ENCODE results near the gene SNAPIN. TPM values are rescaled to one million over a fixed set of nuclear protein-coding genes. Genes with fewer than 3 reads are reported as not detected.

Gene SNAPIN
- total RNA-seq, 1 experiment from 2014 or later: 23.4 TPM

GRCh38 chr1:153635872-153636271 is 22.6 kb upstream of the SNAPIN start:
- peaks cover 47% of the 10 kb centered on the region for H3K36me3 Mint-ChIP-seq
- no peak for ATAC-seq
- CTCF ChIA-PET: interaction anchor here (1.0 to 2.5 kb wide), 3 partner anchors 8 to 67 kb away, joined by 3 to 19 read pairs (median 6); partner anchors contain the start of gene S100A13
- H3K27ac Mint-ChIP-seq: peak overlapping the region; percentile 84
- no peaks in the 10 kb centered on the region; the same call in 1 of the 2 replicates for H3K9me3 Mint-ChIP-seq
- H3K4me1 Mint-ChIP-seq: peaks cover 15% of the 10 kb centered on the region
- POLR2A ChIA-PET: interaction anchor here (0.9 kb wide), 1 partner anchor 9 kb away, joined by 3 read pairs; the partner anchor contains the start of gene S100A13
- no peak for TF ChIP-seq GTF2I (CRISPR knock-in tag; conservative IDR thresholded peaks at IDR 0.05)
- no peak for TF ChIP-seq ZMAT4 (CRISPR knock-in tag; IDR thresholded peaks at IDR 0.05)
- no peak for TF ChIP-seq TCF7 (CRISPR knock-in tag; IDR thresholded peaks at IDR 0.05; ENCODE audit: low read depth)
- no peak for TF ChIP-seq NFYB (CRISPR knock-in tag; conservative IDR thresholded peaks at IDR 0.05; ENCODE audit: low read depth)
- TF ChIP-seq FOXP1 (CRISPR knock-in tag; IDR thresholded peaks at IDR 0.05; ENCODE audit: borderline replicate concordance): no peak
- TF ChIP-seq AR (CRISPR knock-in tag; IDR thresholded peaks at IDR 0.05): no peak
- no peak for TF ChIP-seq ZBTB43 (CRISPR knock-in tag; IDR thresholded peaks at IDR 0.05)
- no peak for TF ChIP-seq HMGA2 (CRISPR knock-in tag; IDR thresholded peaks at IDR 0.05)
- TF ChIP-seq CDX4 (CRISPR knock-in tag; IDR thresholded peaks at IDR 0.05; ENCODE audit: borderline replicate concordance): no peak
- TF ChIP-seq MLX (CRISPR knock-in tag; IDR thresholded peaks at IDR 0.05): no peak
- TF ChIP-seq ZNF512 (CRISPR knock-in tag; IDR thresholded peaks at IDR 0.05; ENCODE audit: borderline replicate concordance): no peak
- no peak for TF ChIP-seq GRHL2 (CRISPR knock-in tag; IDR thresholded peaks at IDR 0.05; ENCODE audit: insufficient replicate concordance, severe bottlenecking)
- TF ChIP-seq RORB (CRISPR knock-in tag; IDR thresholded peaks at IDR 0.05): no peak
- TF ChIP-seq RELA (CRISPR knock-in tag; IDR thresholded peaks at IDR 0.05; ENCODE audit: borderline replicate concordance): no peak
- no peak for TF ChIP-seq IRF1 (CRISPR knock-in tag; IDR thresholded peaks at IDR 0.05)
- no peak for TF ChIP-seq OVOL2 (CRISPR knock-in tag; IDR thresholded peaks at IDR 0.05; ENCODE audit: borderline replicate concordance)
- no peak for TF ChIP-seq JAZF1 (CRISPR knock-in tag; IDR thresholded peaks at IDR 0.05)
- peak overlapping the region; percentile 86 for H3K4me3 Mint-ChIP-seq
- DNase-seq (ENCODE audit: low spot score): no peak
- no peaks in the 10 kb centered on the region for H3K27me3 Mint-ChIP-seq (ENCODE audit: low read depth)

- H3K4me3 Mint-ChIP-seq: no peak overlapping the region
- H3K27ac Mint-ChIP-seq: no peak overlapping the region
- ChIA-PET POLR2A (no interaction called here), CTCF (interaction anchor here (1.5 kb wide), 1 partner anchor 9 kb away, joined by 3 read pairs; the partner anchor contains the start of gene S100A13)
- H3K27me3 Mint-ChIP-seq (ENCODE audit: low read depth): no peaks in the 10 kb centered on the region
- peaks cover 51% of the 10 kb centered on the region for H3K36me3 Mint-ChIP-seq
- peaks cover 15% of the 10 kb centered on the region for H3K4me1 Mint-ChIP-seq
- no peak for DNase-seq (ENCODE audit: low spot score)
- ATAC-seq: no peak
- no peaks in the 10 kb centered on the region; the same call in 1 of the 2 replicates for H3K9me3 Mint-ChIP-seq
- TF ChIP-seq CDX4 (CRISPR knock-in tag; IDR thresholded peaks at IDR 0.05; ENCODE audit: borderline replicate concordance) (no peak), ZNF512 (CRISPR knock-in tag; IDR thresholded peaks at IDR 0.05; ENCODE audit: borderline replicate concordance) (no peak), GRHL2 (CRISPR knock-in tag; IDR thresholded peaks at IDR 0.05; ENCODE audit: insufficient replicate concordance, severe bottlenecking) (no peak), ZNF671 (CRISPR knock-in tag; IDR thresholded peaks at IDR 0.05) (no peak), USF2 (CRISPR knock-in tag; IDR thresholded peaks at IDR 0.05) (no peak), ZNF219 (CRISPR knock-in tag; IDR thresholded peaks at IDR 0.05; ENCODE audit: borderline replicate concordance) (no peak), ZNF416 (CRISPR knock-in tag; IDR thresholded peaks at IDR 0.05) (no peak), USF1 (CRISPR knock-in tag; IDR thresholded peaks at IDR 0.05) (no peak)
Measured at GRCh38 chr1:153636312-153636711, 22.2 kb upstream of the SNAPIN start.

All from WTC11 (cell line).